Cardiac muscle cell (in vitro differentiated cells and primary cell): ENCODE measurements around the gene THAP11. TPM values are rescaled to one million over a fixed set of nuclear protein-coding genes. Genes with fewer than 3 reads are reported as not detected.

Source experiments
- DNase-seq, 2 donors: peaks; one replicate each; pipeline versions ENCODE4 v3.0.0 to v3.0.0-alpha.2; 2010 to 2017; ENCODE audit warnings: low read depth in 1 of 2, low spot score in 1 of 2
- H3K27ac ChIP-seq: fragments of 200-600 bp; sonication (generic); 2 replicates; pipeline ENCODE4 v1.5.1; 2016
- H3K27me3 ChIP-seq: fragments of 200-600 bp; sonication (generic); 2 replicates; pipeline ENCODE4 v1.6.0; 2016; ENCODE audit warnings: control low read depth
- H3K36me3 ChIP-seq: fragments of 200-600 bp; sonication (generic); 2 replicates; pipeline ENCODE4 v1.5.1; 2016; ENCODE audit warnings: control low read depth
- H3K4me1 ChIP-seq: fragments of 200-600 bp; sonication (generic); 2 replicates; pipeline ENCODE4 v1.8.1; 2017; ENCODE audit warnings: low read depth, mild to moderate bottlenecking, mixed run types
- H3K4me3 ChIP-seq: fragments of 200-600 bp; sonication (generic); 2 replicates; pipeline ENCODE4 v1.5.1; 2016; ENCODE audit warnings: mild to moderate bottlenecking
- H3K9me3 ChIP-seq: fragments of 200-600 bp; sonication (generic); 2 replicates; pipeline ENCODE4 v1.5.1; 2017; ENCODE audit warnings: low read depth, mild to moderate bottlenecking, control low read depth
- polyA plus RNA-seq: library from polyadenylated mRNA; unstranded; fragments of >200 nt; fragmentation: Nextera tagmentation; extraction: Ambion mirVana; gene quantifications from 2 replicates; pipeline ENCODE4 v1.2.1, GENCODE V29; 2016
- total RNA-seq: library from RNA; depleted of rRNA; stranded (reverse); fragments of >200 nt; gene quantifications from 2 replicates; pipeline ENCODE4 v1.2.3, GENCODE V29; 2016
- TF ChIP-seq, protein P1 (sequence below): IDR thresholded peaks from 2 replicates; pipeline ENCODE4 v1.5.1; 2012; ENCODE audit warnings: low read depth, mild to moderate bottlenecking, low read length

The THAP11 gene
- total RNA-seq (75.3 and 80.7 TPM in 2 replicates), polyA plus RNA-seq (61.3 and 68.3 TPM in 2 replicates)

GRCh38 chr16:67841816-67842508, at the start of gene THAP11:
Gene THAP11 (plus strand): TSS chr16:67842320. CDS start chr16:67842555, 235 bp downstream.
- Histone ChIP-seq H3K9me3 (no peaks in the 10 kb centered on the region), H3K27ac (peak within 1 kb of the TSS; percentile 98), H3K4me3 (peak within 1 kb of the TSS; percentile 78), H3K27me3 (no peaks in the 10 kb centered on the region), H3K36me3 (no peaks in the 10 kb centered on the region), H3K4me1 (peaks cover 27% of the 10 kb centered on the region)
- DNase-seq, result peak; percentile 96 to 97
- TF ChIP-seq, protein P1, sequence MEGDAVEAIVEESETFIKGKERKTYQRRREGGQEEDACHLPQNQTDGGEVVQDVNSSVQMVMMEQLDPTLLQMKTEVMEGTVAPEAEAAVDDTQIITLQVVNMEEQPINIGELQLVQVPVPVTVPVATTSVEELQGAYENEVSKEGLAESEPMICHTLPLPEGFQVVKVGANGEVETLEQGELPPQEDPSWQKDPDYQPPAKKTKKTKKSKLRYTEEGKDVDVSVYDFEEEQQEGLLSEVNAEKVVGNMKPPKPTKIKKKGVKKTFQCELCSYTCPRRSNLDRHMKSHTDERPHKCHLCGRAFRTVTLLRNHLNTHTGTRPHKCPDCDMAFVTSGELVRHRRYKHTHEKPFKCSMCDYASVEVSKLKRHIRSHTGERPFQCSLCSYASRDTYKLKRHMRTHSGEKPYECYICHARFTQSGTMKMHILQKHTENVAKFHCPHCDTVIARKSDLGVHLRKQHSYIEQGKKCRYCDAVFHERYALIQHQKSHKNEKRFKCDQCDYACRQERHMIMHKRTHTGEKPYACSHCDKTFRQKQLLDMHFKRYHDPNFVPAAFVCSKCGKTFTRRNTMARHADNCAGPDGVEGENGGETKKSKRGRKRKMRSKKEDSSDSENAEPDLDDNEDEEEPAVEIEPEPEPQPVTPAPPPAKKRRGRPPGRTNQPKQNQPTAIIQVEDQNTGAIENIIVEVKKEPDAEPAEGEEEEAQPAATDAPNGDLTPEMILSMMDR, result peak; percentile 86

GRCh38 chr16:67796099-67796718, 45.9 kb upstream of the THAP11 start:
- H3K4me1 ChIP-seq, result no peaks in the 10 kb centered on the region
- no peak overlapping the region for H3K4me3 ChIP-seq
- DNase-seq, result no peak
- peaks cover 95% of the 10 kb centered on the region for H3K27me3 ChIP-seq
- no peaks in the 10 kb centered on the region for H3K9me3 ChIP-seq
- no peak overlapping the region for H3K27ac ChIP-seq
- no peaks in the 10 kb centered on the region for H3K36me3 ChIP-seq
- TF ChIP-seq, protein P1, result no peak

- Histone ChIP-seq H3K27me3 (peaks cover 85% of the 10 kb centered on the region), H3K4me3 (no peak overlapping the region), H3K27ac (no peak overlapping the region), H3K9me3 (no peaks in the 10 kb centered on the region), H3K4me1 (peaks cover 1% of the 10 kb centered on the region), H3K36me3 (peaks cover 3% of the 10 kb centered on the region)
- no peak for DNase-seq
- TF ChIP-seq, protein P1, result no peak
These were observed 41.7 kb upstream of the THAP11 start for GRCh38 chr16:67800338-67800926.

- Histone ChIP-seq H3K9me3 (no peaks in the 10 kb centered on the region), H3K27ac (no peak overlapping the region), H3K36me3 (peaks cover 3% of the 10 kb centered on the region), H3K4me3 (no peak overlapping the region), H3K27me3 (peaks cover 77% of the 10 kb centered on the region), H3K4me1 (peaks cover 4% of the 10 kb centered on the region)
- TF ChIP-seq, protein P1, result no peak
- no peak for DNase-seq
These were observed 40.9 kb upstream of the THAP11 start for GRCh38 chr16:67801241-67801640.

- Histone ChIP-seq H3K36me3 (peaks cover 3% of the 10 kb centered on the region), H3K4me3 (no peak overlapping the region), H3K4me1 (peaks cover 4% of the 10 kb centered on the region), H3K9me3 (no peaks in the 10 kb centered on the region), H3K27me3 (peaks cover 71% of the 10 kb centered on the region), H3K27ac (no peak overlapping the region)
- DNase-seq, result no peak
- TF ChIP-seq, protein P1, result no peak
These were observed 40.2 kb upstream of the THAP11 start for GRCh38 chr16:67801883-67802282.
